Stomach (tissue), 4 donors: ENCODE data around the gene FTH1.

Source experiments
- EP300 ChIP-seq: sonication (generic); formaldehyde crosslinking; IDR thresholded peaks from one replicate; pipeline ENCODE4 v1.6.1; 2017; ENCODE audit warnings: antibody characterized with exemption
- POLR2A ChIP-seq, 4 donors: fragments of 450-650 bp; IDR thresholded peaks; one replicate each; pipeline ENCODE4 v1.6.1; 2016; ENCODE audit warnings: antibody characterized with exemption in 4 of 4, control low read depth in 2 of 4, mild to moderate bottlenecking in 1 of 4, moderate library complexity in 1 of 4
- POLR2AphosphoS5 ChIP-seq, 3 donors: sonication (generic); formaldehyde crosslinking; IDR thresholded peaks; one replicate each; pipeline ENCODE4 v1.6.1; 2016; ENCODE audit warnings: antibody characterized with exemption in 3 of 3
- TF ChIP-seq, protein P1 (sequence below), 7 experiments: fragments of 450-650 bp in 4 of 7; fragments of 200-600 bp in 3 of 7; sonication (generic) in 3 of 7; IDR thresholded peaks; one replicate each; pipeline ENCODE4 v1.5.1; 2016 to 2019; ENCODE audit warnings: antibody characterized with exemption in 7 of 7, control low read depth in 2 of 7, mild to moderate bottlenecking in 1 of 7

- TF ChIP-seq, protein P1, sequence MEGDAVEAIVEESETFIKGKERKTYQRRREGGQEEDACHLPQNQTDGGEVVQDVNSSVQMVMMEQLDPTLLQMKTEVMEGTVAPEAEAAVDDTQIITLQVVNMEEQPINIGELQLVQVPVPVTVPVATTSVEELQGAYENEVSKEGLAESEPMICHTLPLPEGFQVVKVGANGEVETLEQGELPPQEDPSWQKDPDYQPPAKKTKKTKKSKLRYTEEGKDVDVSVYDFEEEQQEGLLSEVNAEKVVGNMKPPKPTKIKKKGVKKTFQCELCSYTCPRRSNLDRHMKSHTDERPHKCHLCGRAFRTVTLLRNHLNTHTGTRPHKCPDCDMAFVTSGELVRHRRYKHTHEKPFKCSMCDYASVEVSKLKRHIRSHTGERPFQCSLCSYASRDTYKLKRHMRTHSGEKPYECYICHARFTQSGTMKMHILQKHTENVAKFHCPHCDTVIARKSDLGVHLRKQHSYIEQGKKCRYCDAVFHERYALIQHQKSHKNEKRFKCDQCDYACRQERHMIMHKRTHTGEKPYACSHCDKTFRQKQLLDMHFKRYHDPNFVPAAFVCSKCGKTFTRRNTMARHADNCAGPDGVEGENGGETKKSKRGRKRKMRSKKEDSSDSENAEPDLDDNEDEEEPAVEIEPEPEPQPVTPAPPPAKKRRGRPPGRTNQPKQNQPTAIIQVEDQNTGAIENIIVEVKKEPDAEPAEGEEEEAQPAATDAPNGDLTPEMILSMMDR (IDR thresholded peaks at IDR 0.05) = no peak
- TF ChIP-seq POLR2A (IDR thresholded peaks at IDR 0.05) (no peak), EP300 (no peak), POLR2AphosphoS5 (IDR thresholded peaks at IDR 0.05) (no peak)
Measured at GRCh38 chr11:61919705-61920631, 47.5 kb downstream of the FTH1 start.
